ENCODE measurements around the gene UTRN. TPM values are rescaled to one million over a fixed set of nuclear protein-coding genes. Genes with fewer than 3 reads are reported as not detected.

UTRN gene
- total RNA-seq, 1 experiment from 2014 or later = 125 TPM

- TF ChIP-seq, protein P1, sequence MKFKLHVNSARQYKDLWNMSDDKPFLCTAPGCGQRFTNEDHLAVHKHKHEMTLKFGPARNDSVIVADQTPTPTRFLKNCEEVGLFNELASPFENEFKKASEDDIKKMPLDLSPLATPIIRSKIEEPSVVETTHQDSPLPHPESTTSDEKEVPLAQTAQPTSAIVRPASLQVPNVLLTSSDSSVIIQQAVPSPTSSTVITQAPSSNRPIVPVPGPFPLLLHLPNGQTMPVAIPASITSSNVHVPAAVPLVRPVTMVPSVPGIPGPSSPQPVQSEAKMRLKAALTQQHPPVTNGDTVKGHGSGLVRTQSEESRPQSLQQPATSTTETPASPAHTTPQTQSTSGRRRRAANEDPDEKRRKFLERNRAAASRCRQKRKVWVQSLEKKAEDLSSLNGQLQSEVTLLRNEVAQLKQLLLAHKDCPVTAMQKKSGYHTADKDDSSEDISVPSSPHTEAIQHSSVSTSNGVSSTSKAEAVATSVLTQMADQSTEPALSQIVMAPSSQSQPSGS (CRISPR knock-in tag; IDR thresholded peaks at IDR 0.05; ENCODE audit: borderline replicate concordance, low read depth) = no peak
- TF ChIP-seq ESRRA (CRISPR knock-in tag; IDR thresholded peaks at IDR 0.05; ENCODE audit: borderline replicate concordance) = no peak
- TF ChIP-seq SOX15 (CRISPR knock-in tag; IDR thresholded peaks at IDR 0.05) = no peak
These were observed 10.1 kb downstream of the UTRN start (continued) for GRCh38 chr6:144295211-144295610.

GRCh38 chr6:144295981-144296767 is 11.0 kb downstream of the UTRN start:
- peaks cover 21% of the 10 kb centered on the region for H3K36me3 Mint-ChIP-seq
- POLR2A ChIA-PET = interaction anchor here (1.5 kb wide), 1 partner anchor 9 kb away, joined by 3 read pairs; no protein-coding TSS in a partner anchor
- TF ChIP-seq ZNF121 (CRISPR knock-in tag; IDR thresholded peaks at IDR 0.05) = peak; percentile 78
- no peak for TF ChIP-seq EMX1 (CRISPR knock-in tag; IDR thresholded peaks at IDR 0.05)
- H3K4me3 Mint-ChIP-seq = no peak overlapping the region
- CTCF ChIA-PET = no interaction called here
- no peak overlapping the region for H3K27ac Mint-ChIP-seq
- no peak for ATAC-seq
- H3K9me3 Mint-ChIP-seq = peaks cover 14% of the 10 kb centered on the region
- H3K4me1 Mint-ChIP-seq = peaks cover 20% of the 10 kb centered on the region
- no peaks in the 10 kb centered on the region for H3K27me3 Mint-ChIP-seq (ENCODE audit: low read depth)
- no peak for DNase-seq (ENCODE audit: low spot score)

- H3K4me1 Mint-ChIP-seq = peaks cover 20% of the 10 kb centered on the region
- H3K9me3 Mint-ChIP-seq = peaks cover 14% of the 10 kb centered on the region
- ATAC-seq = no peak
- no peak for DNase-seq (ENCODE audit: low spot score)
- no peak for TF ChIP-seq AR (CRISPR knock-in tag; IDR thresholded peaks at IDR 0.05)
- TF ChIP-seq ZNF317 (CRISPR knock-in tag; IDR thresholded peaks at IDR 0.05; ENCODE audit: borderline replicate concordance, low read depth) = no peak
- TF ChIP-seq CREM (CRISPR knock-in tag; IDR thresholded peaks at IDR 0.05) = no peak
- TF ChIP-seq CREB1 (CRISPR knock-in tag; IDR thresholded peaks at IDR 0.05) = no peak
- TF ChIP-seq NFATC4 (CRISPR knock-in tag; IDR thresholded peaks at IDR 0.05) = no peak
- no peak for TF ChIP-seq ZNF423 (CRISPR knock-in tag; IDR thresholded peaks at IDR 0.05)
- TF ChIP-seq FOXP1 (CRISPR knock-in tag; IDR thresholded peaks at IDR 0.05; ENCODE audit: borderline replicate concordance) = no peak
- no peak overlapping the region for H3K4me3 Mint-ChIP-seq
- ChIA-PET POLR2A (interaction anchor here (1.5 kb wide), 1 partner anchor 10 kb away, joined by 3 read pairs; no protein-coding TSS in a partner anchor), CTCF (no interaction called here)
- H3K36me3 Mint-ChIP-seq = peaks cover 24% of the 10 kb centered on the region
- no peaks in the 10 kb centered on the region for H3K27me3 Mint-ChIP-seq (ENCODE audit: low read depth)
- peak overlapping the region; percentile 88 for H3K27ac Mint-ChIP-seq
These were observed 11.8 kb downstream of the UTRN start for GRCh38 chr6:144296973-144297372.

DNA sequence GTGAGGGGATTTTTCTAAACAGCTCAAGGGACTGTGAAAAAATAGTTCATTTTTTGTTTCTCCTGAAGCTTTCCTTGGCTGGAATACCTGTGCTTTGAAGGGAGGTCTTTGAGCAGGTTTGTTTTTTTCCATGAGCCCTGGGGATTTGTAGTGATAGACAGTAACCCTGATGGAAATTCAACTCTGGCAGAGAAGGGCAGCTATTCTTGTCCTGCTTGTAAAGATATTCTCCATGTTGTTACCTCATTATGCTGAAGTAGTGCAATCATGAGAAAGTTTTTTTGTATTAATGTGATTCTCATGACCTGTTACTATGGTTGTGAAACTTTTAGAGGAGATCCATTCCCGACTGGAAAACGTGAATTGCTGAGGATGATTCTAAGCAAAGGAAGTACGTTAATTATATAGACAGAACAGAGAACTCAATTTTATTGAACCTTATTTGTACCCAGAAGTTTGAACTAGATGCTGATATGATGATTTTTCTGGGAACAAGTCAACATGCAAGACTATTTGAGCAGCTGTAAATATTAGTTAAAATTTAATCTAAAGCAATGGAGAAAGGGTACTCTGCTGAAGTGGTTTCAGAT is 12.5 kb downstream of the UTRN start:
- H3K27me3 Mint-ChIP-seq (ENCODE audit: low read depth) = no peaks in the 10 kb centered on the region
- peaks cover 25% of the 10 kb centered on the region for H3K36me3 Mint-ChIP-seq
- no peak overlapping the region for H3K4me3 Mint-ChIP-seq
- no peak for ATAC-seq
- H3K4me1 Mint-ChIP-seq = peaks cover 23% of the 10 kb centered on the region
- DNase-seq (ENCODE audit: low spot score) = no peak
- TF ChIP-seq CDX4 (CRISPR knock-in tag; IDR thresholded peaks at IDR 0.05; ENCODE audit: borderline replicate concordance) (no peak), SMAD4 (CRISPR knock-in tag; IDR thresholded peaks at IDR 0.05) (no peak), FOXP1 (CRISPR knock-in tag; IDR thresholded peaks at IDR 0.05; ENCODE audit: borderline replicate concordance) (no peak), ATF1 (CRISPR knock-in tag; IDR thresholded peaks at IDR 0.05) (no peak)
- CTCF ChIA-PET = no interaction called here
- H3K9me3 Mint-ChIP-seq = peaks cover 14% of the 10 kb centered on the region
- no peak overlapping the region for H3K27ac Mint-ChIP-seq
- POLR2A ChIA-PET = interaction anchor here (0.6 to 1.5 kb wide), 2 partner anchors 8 to 11 kb away, joined by 3 read pairs; no protein-coding TSS in a partner anchor

Data from WTC11 (cell line).